ENCODE data around the gene CCKAR. TPM values are rescaled to one million over a fixed set of nuclear protein-coding genes. Genes with fewer than 3 reads are reported as not detected.

CCKAR gene
- total and polyA plus RNA-seq, 2 experiments from 2014 or later = not detected

DNA sequence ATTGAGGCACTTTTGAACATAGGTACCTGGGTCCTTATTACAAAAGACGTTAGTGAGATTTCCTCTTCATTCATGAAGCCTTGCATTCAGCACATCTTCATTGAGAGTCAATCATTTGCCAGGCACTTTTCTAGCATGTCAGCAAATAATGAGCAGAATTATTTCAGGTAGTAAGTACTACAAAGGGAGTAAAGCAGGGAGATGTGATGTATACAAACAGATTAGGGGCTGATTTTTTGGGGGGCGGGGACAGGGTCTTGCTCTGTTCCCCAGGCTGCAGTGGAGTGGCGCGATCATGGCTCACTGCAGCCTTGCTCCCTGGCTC, 638 bp upstream of the CCKAR start:
- DNase-seq (ENCODE audit: low spot score) (no peak), ATAC-seq (no peak)
- Histone ChIP-seq H3K27me3 (ENCODE audit: insufficient read depth) (no peaks in the 10 kb centered on the region), H3K4me2 (no peak overlapping the region), H3K27ac (ENCODE audit: low read depth) (no peak overlapping the region), H4K20me1 (replicated peaks; ENCODE audit: insufficient read depth) (no peaks in the 10 kb centered on the region), H3K79me2 (replicated peaks; ENCODE audit: insufficient read depth) (no peaks in the 10 kb centered on the region), H3K9me2 (ENCODE audit: insufficient read depth) (no peaks in the 10 kb centered on the region), H3K4me1 (ENCODE audit: insufficient read depth) (no peaks in the 10 kb centered on the region), H3K4me3 (no peak overlapping the region), H2AFZ (peak overlapping the region; percentile 56; the same call in 1 of the 2 replicates), H3K36me3 (ENCODE audit: insufficient read depth) (peaks cover 6% of the 10 kb centered on the region; the same call in 1 of the 2 replicates), H3F3A (replicated peaks; ENCODE audit: low read depth) (no peaks in the 10 kb centered on the region)
- no peak overlapping the region for H3K27ac Mint-ChIP-seq
- H3K4me1 Mint-ChIP-seq = peaks cover 12% of the 10 kb centered on the region
- H3K9me3 Mint-ChIP-seq = 0 out of 3 replicates have a peak, but pooled peaks cover 5% of the 10 kb centered on the region
- H3K36me3 Mint-ChIP-seq (ENCODE audit: low read depth) = no peaks in the 10 kb centered on the region
- H3K27me3 Mint-ChIP-seq (ENCODE audit: insufficient read depth, low read depth, poor library complexity) = peaks cover 5% of the 10 kb centered on the region
- H3K4me3 Mint-ChIP-seq = no peak overlapping the region
- TF ChIP-seq EZH2 (IDR thresholded peaks at IDR 0.05; ENCODE audit: low read depth, unreplicated experiment) (no peak), ZNF462 (CRISPR knock-in tag; IDR thresholded peaks at IDR 0.05) (no peak), ZNF331 (CRISPR knock-in tag; IDR thresholded peaks at IDR 0.05; ENCODE audit: low read depth) (no peak), NANOG (IDR thresholded peaks at IDR 0.05; ENCODE audit: borderline replicate concordance) (no peak), EZH2phosphoT487 (IDR thresholded peaks at IDR 0.05; ENCODE audit: unreplicated experiment) (no peak), ZNF114 (CRISPR knock-in tag; IDR thresholded peaks at IDR 0.05) (no peak), JUNB (IDR thresholded peaks at IDR 0.05; ENCODE audit: unreplicated experiment) (no peak), STAT1 (IDR thresholded peaks at IDR 0.05; ENCODE audit: unreplicated experiment) (no peak), POLR2AphosphoS5 (IDR thresholded peaks at IDR 0.05; ENCODE audit: low read depth) (no peak), ETS1 (IDR thresholded peaks at IDR 0.05) (no peak), CREB1 (CRISPR knock-in tag; IDR thresholded peaks at IDR 0.05; ENCODE audit: low read depth) (no peak)
- TF ChIP-seq, protein P1, sequence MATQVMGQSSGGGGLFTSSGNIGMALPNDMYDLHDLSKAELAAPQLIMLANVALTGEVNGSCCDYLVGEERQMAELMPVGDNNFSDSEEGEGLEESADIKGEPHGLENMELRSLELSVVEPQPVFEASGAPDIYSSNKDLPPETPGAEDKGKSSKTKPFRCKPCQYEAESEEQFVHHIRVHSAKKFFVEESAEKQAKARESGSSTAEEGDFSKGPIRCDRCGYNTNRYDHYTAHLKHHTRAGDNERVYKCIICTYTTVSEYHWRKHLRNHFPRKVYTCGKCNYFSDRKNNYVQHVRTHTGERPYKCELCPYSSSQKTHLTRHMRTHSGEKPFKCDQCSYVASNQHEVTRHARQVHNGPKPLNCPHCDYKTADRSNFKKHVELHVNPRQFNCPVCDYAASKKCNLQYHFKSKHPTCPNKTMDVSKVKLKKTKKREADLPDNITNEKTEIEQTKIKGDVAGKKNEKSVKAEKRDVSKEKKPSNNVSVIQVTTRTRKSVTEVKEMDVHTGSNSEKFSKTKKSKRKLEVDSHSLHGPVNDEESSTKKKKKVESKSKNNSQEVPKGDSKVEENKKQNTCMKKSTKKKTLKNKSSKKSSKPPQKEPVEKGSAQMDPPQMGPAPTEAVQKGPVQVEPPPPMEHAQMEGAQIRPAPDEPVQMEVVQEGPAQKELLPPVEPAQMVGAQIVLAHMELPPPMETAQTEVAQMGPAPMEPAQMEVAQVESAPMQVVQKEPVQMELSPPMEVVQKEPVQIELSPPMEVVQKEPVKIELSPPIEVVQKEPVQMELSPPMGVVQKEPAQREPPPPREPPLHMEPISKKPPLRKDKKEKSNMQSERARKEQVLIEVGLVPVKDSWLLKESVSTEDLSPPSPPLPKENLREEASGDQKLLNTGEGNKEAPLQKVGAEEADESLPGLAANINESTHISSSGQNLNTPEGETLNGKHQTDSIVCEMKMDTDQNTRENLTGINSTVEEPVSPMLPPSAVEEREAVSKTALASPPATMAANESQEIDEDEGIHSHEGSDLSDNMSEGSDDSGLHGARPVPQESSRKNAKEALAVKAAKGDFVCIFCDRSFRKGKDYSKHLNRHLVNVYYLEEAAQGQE (IDR thresholded peaks at IDR 0.05; ENCODE audit: unreplicated experiment) = no peak
- TF ChIP-seq, protein P2, sequence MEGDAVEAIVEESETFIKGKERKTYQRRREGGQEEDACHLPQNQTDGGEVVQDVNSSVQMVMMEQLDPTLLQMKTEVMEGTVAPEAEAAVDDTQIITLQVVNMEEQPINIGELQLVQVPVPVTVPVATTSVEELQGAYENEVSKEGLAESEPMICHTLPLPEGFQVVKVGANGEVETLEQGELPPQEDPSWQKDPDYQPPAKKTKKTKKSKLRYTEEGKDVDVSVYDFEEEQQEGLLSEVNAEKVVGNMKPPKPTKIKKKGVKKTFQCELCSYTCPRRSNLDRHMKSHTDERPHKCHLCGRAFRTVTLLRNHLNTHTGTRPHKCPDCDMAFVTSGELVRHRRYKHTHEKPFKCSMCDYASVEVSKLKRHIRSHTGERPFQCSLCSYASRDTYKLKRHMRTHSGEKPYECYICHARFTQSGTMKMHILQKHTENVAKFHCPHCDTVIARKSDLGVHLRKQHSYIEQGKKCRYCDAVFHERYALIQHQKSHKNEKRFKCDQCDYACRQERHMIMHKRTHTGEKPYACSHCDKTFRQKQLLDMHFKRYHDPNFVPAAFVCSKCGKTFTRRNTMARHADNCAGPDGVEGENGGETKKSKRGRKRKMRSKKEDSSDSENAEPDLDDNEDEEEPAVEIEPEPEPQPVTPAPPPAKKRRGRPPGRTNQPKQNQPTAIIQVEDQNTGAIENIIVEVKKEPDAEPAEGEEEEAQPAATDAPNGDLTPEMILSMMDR (conservative IDR thresholded peaks at IDR 0.05; ENCODE audit: low read depth in 2 of 2) = no peak
